GM23338 (cell line): ENCODE measurements around the gene DEFB124. TPM values are rescaled to one million over a fixed set of nuclear protein-coding genes. Genes with fewer than 3 reads are reported as not detected.

ENCODE experiments used
- ATAC-seq: fragments of 200-7000 bp; cut with Tn5 transposase; 3 replicates; pipeline ENCODE4 v1.9.1; 2020
- DNase-seq: peaks from one replicate; pipeline ENCODE4 v3.0.0-alpha.2; 2015; ENCODE audit warnings: low spot score
- H2AFZ ChIP-seq: fragments of 200-600 bp; sonication (generic); 2 replicates; pipeline ENCODE4 v1.8.0; 2016; ENCODE audit warnings: antibody characterized with exemption, mild to moderate bottlenecking, moderate library complexity
- H3F3A ChIP-seq: fragments of 200-600 bp; sonication (generic); replicated peaks from 2 replicates; pipeline ENCODE4 v1.8.0; 2017; ENCODE audit warnings: antibody characterized with exemption, mixed run types, low read depth
- H3K27ac ChIP-seq: fragments of 200-600 bp; sonication (generic); 2 replicates; pipeline ENCODE4 v1.6.1; 2016; ENCODE audit warnings: low read depth
- H3K27me3 ChIP-seq: fragments of 200-600 bp; sonication (generic); 2 replicates; pipeline ENCODE4 v1.8.0; 2016; ENCODE audit warnings: mild to moderate bottlenecking, mixed run types, moderate library complexity; ENCODE audit not compliant: insufficient read depth
- H3K36me3 ChIP-seq: fragments of 200-600 bp; sonication (generic); 2 replicates; pipeline ENCODE4 v1.8.0; 2016; ENCODE audit warnings: mild to moderate bottlenecking; ENCODE audit not compliant: insufficient read depth
- H3K4me1 ChIP-seq: fragments of 200-600 bp; sonication (generic); 2 replicates; pipeline ENCODE4 v1.8.0; 2016; ENCODE audit warnings: mild to moderate bottlenecking, moderate library complexity; ENCODE audit not compliant: insufficient read depth
- H3K4me2 ChIP-seq: fragments of 200-600 bp; sonication (generic); 2 replicates; pipeline ENCODE4 v1.7.1; 2017; ENCODE audit warnings: mixed run types
- H3K4me3 ChIP-seq: fragments of 200-600 bp; sonication (generic); 2 replicates; pipeline ENCODE4 v1.6.1; 2016; ENCODE audit warnings: mixed run types
- H3K79me2 ChIP-seq: fragments of 200-600 bp; sonication (generic); replicated peaks from 2 replicates; pipeline ENCODE4 v1.8.0; 2017; ENCODE audit warnings: mild to moderate bottlenecking; ENCODE audit not compliant: insufficient read depth
- H3K9me2 ChIP-seq: fragments of 200-600 bp; sonication (generic); 2 replicates; pipeline ENCODE4 v1.8.0; 2017; ENCODE audit not compliant: insufficient read depth
- H4K20me1 ChIP-seq: fragments of 200-600 bp; sonication (generic); replicated peaks from 2 replicates; pipeline ENCODE4 v1.8.0; 2017; ENCODE audit warnings: mild to moderate bottlenecking; ENCODE audit not compliant: insufficient read depth
- H3K27ac Mint-ChIP-seq: 2 replicates; pipeline ENCODE4 v1.8.0; 2020; ENCODE audit warnings: inconsistent platforms, mild to moderate bottlenecking, moderate library complexity, mixed read lengths
- H3K27me3 Mint-ChIP-seq: 3 replicates; pipeline ENCODE4 v1.8.0; 2022; ENCODE audit warnings: low read depth, mild to moderate bottlenecking, moderate library complexity, mixed read lengths, inconsistent platforms; ENCODE audit not compliant: insufficient read depth, poor library complexity
- H3K36me3 Mint-ChIP-seq: 3 replicates; pipeline ENCODE4 v1.8.0; 2021; ENCODE audit warnings: low read depth, mild to moderate bottlenecking, inconsistent platforms, moderate library complexity, mixed read lengths
- H3K4me1 Mint-ChIP-seq: 3 replicates; pipeline ENCODE4 v1.8.0; 2020; ENCODE audit warnings: mild to moderate bottlenecking, inconsistent platforms, mixed read lengths
- H3K4me3 Mint-ChIP-seq: 3 replicates; pipeline ENCODE4 v1.8.0; 2021; ENCODE audit warnings: moderate library complexity, mild to moderate bottlenecking, inconsistent platforms, mixed read lengths
- H3K9me3 Mint-ChIP-seq: 3 replicates; pipeline ENCODE4 v1.8.0; 2020; ENCODE audit warnings: moderate library complexity, mild to moderate bottlenecking, inconsistent platforms, mixed read lengths
- CTCF ChIP-seq, 2 experiments: fragments of 200-600 bp in 1 of 2; sonication (generic) in 1 of 2; conservative IDR thresholded peaks; 2 replicates each; pipeline versions ENCODE4 v1.5.1 to v1.6.1; 2016 to 2017; ENCODE audit warnings: antibody characterized with exemption in 2 of 2, low read depth in 2 of 2, mild to moderate bottlenecking in 2 of 2, moderate library complexity in 1 of 2
- ETS1 ChIP-seq: IDR thresholded peaks from 2 replicates; pipeline ENCODE4 v1.6.1; 2016; ENCODE audit warnings: antibody characterized with exemption
- EZH2 ChIP-seq: fragments of 200-600 bp; sonication (generic); IDR thresholded peaks from one replicate; pipeline ENCODE4 v1.8.0; 2017; ENCODE audit warnings: antibody characterized with exemption, mild to moderate bottlenecking, low read depth; ENCODE audit not compliant: unreplicated experiment
- EZH2phosphoT487 ChIP-seq: fragments of 200-600 bp; sonication (generic); IDR thresholded peaks from one replicate; pipeline ENCODE4 v1.8.1; 2018; ENCODE audit warnings: antibody characterized with exemption; ENCODE audit not compliant: unreplicated experiment
- NANOG ChIP-seq: IDR thresholded peaks from 2 replicates; pipeline ENCODE4 v1.6.1; 2016; ENCODE audit warnings: antibody characterized with exemption, borderline replicate concordance
- STAT1 ChIP-seq: IDR thresholded peaks from one replicate; pipeline ENCODE4 v1.6.1; 2016; ENCODE audit warnings: antibody characterized with exemption; ENCODE audit not compliant: unreplicated experiment
- ZNF114 ChIP-seq: fragments of 250-450 bp; sonication (Bioruptor Pico); IDR thresholded peaks from 2 replicates; pipeline ENCODE4 v1.5.0; 2020; ENCODE audit warnings: mild to moderate bottlenecking, moderate library complexity
- ZNF331 ChIP-seq: fragments of 250-450 bp; sonication (Bioruptor Pico); IDR thresholded peaks from 2 replicates; pipeline ENCODE4 v1.5.0; 2020; ENCODE audit warnings: low read depth, mild to moderate bottlenecking, moderate library complexity
- ZNF462 ChIP-seq: fragments of 250-450 bp; sonication (Bioruptor Pico); IDR thresholded peaks from 2 replicates; pipeline ENCODE4 v1.5.0; 2020; ENCODE audit warnings: mild to moderate bottlenecking, moderate library complexity
- polyA plus RNA-seq: library from polyadenylated mRNA; unstranded; fragments of >200 nt; fragmentation: Nextera tagmentation; extraction: Ambion mirVana; gene quantifications from 2 replicates; pipeline ENCODE4 v1.2.1, GENCODE V29; 2016
- total RNA-seq: library from RNA; depleted of rRNA; stranded (reverse); fragments of >200 nt; shearing (Covaris generic); gene quantifications from 2 replicates; pipeline ENCODE4 v1.2.3, GENCODE V29; 2014

The DEFB124 gene
- total and polyA plus RNA-seq, 2 experiments from 2014 or later: 0.52 TPM; not detected in 1

GRCh38 chr20:31476294-31476585, 1.3 kb upstream of the DEFB124 start:
- H3K9me3 Mint-ChIP-seq: peaks cover 83% of the 10 kb centered on the region
- no peak overlapping the region for H3K27ac Mint-ChIP-seq
- H3K27ac ChIP-seq: no peak overlapping the region
- peak overlapping the region; percentile 76; the same call in 1 of the 2 replicates for H3K4me3 ChIP-seq
- no peak overlapping the region for H3K4me3 Mint-ChIP-seq
- H3K4me2 ChIP-seq: peak overlapping the region; percentile 100
- peaks cover 25% of the 10 kb centered on the region for H3K36me3 Mint-ChIP-seq
- H3K27me3 ChIP-seq: peaks cover 79% of the 10 kb centered on the region
- no peaks in the 10 kb centered on the region for H4K20me1 ChIP-seq
- no peak for DNase-seq
- no peaks in the 10 kb centered on the region for H3K79me2 ChIP-seq
- peaks cover 12% of the 10 kb centered on the region for H3K4me1 ChIP-seq
- H3F3A ChIP-seq: 0 out of 2 replicates have a peak, but pooled peaks cover 7% of the 10 kb centered on the region
- H3K4me1 Mint-ChIP-seq: no peaks in the 10 kb centered on the region; the same call in 1 of the 3 replicates
- TF ChIP-seq CTCF (conservative IDR thresholded peaks at IDR 0.05; ENCODE audit: low read depth in 2 of 2): no peak
- no peak for TF ChIP-seq ZNF331 (CRISPR knock-in tag)
- no peak for TF ChIP-seq NANOG
- TF ChIP-seq EZH2: no peak
- no peak for TF ChIP-seq ZNF114 (CRISPR knock-in tag)
- TF ChIP-seq EZH2phosphoT487: no peak
- TF ChIP-seq ZNF462: no peak
- no peak for TF ChIP-seq ETS1
- TF ChIP-seq STAT1: no peak
- H2AFZ ChIP-seq: peak overlapping the region; percentile 99
- ATAC-seq: no peak
- peaks cover 44% of the 10 kb centered on the region for H3K27me3 Mint-ChIP-seq
- H3K36me3 ChIP-seq: no peaks in the 10 kb centered on the region
- H3K9me2 ChIP-seq: no peaks in the 10 kb centered on the region
